Measurements from ENCODE around the gene MRPL44.

MRPL44 gene

DNA sequence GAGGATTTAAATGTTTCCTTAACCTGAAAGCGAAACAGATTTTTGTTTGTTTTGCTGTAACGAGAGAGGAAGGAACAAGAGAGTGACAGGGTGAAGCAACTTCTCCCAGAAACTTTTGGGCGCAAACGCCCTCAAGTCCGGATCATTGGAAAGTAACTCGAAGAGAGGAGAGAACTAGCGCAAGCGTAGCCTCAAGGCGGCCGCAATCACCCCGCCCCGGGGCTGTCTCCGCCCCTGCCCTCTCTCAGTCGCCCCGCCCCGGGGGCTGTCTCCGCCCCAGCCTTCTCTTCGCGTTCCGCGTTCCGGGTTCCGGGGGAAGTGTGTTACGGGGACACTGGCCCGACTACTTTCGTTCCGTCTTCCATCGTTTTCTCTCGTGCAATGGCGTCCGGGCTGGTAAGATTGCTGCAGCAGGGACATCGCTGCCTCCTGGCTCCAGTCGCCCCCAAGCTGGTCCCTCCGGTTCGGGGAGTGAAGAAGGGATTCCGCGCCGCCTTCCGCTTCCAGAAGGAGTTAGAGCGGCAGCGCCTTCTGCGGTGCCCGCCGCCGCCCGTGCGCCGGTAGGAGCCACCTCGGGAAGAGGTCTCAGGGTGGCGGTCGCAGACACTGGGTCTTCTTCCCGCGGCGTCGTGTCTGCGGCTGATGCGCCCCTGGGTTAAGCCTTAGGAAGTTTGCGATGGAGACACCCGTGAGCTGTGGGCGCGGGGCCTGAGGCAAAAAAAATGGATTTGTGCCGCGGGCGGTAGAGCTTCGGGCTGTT, at the start of gene MRPL44:
Gene MRPL44, plus strand, starts transcription at position 372 of the 760 bp plus-strand sequence. Its CDS starts 10 bp downstream, at position 382.
- DNase-seq, result peak; percentile 87

DNA sequence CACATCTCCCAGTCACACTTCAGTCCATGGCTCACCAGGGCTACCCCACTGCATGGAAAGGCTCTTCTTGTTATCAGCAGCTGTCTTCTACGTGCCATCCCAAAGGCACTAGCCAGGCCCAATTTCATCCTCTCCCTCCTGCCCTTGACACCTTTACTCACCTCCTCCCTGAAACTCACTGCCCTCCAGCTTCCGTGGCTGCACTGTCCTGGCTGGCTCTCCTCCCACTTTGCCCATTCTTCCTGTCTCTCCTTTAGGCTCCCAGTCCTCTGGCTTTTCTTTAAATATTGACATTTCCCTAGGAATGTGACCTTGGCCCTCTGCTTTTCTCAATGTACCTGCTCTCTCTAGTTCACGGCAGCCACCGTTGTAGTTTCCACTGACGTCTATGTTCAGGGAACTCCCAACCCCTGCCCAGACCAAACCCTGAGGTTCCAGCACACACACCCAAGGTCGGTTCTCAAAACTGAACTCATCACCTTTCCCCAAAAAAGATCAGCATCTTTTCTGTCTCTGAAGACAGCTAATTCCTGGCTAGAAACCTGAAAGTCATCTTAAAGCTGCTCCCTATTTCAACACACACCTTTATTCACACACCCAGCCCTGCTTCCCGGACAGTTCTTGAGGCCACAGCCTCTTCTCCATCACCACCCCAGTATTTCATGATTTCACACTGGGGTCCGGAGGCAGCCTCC, 48.8 kb upstream of the MRPL44 start:
- no peak for DNase-seq

DNA sequence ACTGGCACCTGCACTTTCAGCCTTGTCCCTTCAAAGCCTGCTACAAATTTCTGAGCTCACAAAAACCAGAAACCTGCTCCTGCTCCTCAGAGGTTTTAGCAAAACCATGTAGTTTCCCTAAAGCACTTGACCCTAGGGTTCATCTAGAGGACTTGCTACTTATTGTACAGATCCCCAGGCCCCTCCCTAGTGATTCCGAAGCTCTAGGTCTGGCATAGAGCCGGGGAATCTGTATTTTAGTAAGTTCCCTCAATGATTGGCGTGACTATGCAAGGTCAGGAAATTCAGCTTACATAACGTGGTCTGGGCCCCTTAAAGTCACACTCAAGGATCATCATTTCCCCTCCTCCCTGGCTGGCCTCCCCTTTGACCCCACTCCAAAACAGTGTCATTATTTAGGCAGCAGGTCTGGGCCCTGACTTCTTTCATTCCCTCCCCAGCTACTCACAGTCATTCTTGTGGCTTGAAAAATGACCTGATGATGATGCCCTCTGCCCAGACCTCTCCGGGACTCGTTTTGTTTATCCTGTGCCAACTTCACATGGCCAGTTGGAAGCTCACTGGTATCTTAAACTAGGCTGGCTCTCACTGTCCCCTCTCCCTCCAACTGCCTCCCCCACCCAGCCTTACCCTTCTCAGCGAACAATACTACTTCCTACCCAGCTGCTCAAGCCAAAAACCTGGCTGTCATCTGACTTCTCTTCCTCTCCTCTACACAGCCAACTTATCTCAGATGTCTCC, 48.1 kb upstream of the MRPL44 start:
- no peak for DNase-seq

DNA sequence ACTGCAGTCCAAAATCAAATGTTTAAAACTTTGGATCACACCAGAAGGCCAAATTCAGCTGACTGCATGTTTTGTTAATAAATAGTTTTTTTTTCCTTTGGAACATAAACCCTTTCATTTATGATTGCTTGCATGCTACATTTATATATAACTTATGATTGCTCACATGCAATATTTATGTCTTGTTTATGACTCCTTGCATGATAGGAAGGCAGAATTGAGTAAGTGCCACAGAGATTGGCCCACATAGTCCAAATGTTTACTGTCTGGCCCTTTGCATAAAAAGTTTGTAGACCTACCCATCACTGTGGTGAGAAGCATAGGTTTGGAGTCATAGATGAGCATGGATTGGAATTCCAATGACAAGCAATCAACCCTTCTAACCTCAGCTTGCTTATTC, 42.9 kb upstream of the MRPL44 start:
- no peak for DNase-seq

DNA sequence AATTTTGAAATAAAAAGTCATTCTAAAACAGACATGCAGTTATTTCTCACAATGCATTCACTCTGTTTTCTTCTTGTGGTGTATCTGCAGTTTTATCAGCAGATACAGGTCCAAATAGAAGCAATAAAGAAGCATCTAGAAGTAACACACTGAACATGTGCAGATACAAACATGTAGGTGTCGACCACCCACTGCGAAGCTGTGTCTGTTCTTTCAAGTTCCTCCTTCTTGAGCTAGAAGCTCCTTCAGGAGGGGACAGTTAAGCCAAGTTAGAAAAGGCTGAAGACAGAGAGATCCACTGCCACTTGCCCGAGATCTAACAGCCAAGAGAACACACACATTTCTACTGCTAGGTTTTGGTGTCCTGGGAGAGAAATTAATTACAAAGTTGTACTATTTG, 42.2 kb upstream of the MRPL44 start:
- DNase-seq, result no peak

DNA sequence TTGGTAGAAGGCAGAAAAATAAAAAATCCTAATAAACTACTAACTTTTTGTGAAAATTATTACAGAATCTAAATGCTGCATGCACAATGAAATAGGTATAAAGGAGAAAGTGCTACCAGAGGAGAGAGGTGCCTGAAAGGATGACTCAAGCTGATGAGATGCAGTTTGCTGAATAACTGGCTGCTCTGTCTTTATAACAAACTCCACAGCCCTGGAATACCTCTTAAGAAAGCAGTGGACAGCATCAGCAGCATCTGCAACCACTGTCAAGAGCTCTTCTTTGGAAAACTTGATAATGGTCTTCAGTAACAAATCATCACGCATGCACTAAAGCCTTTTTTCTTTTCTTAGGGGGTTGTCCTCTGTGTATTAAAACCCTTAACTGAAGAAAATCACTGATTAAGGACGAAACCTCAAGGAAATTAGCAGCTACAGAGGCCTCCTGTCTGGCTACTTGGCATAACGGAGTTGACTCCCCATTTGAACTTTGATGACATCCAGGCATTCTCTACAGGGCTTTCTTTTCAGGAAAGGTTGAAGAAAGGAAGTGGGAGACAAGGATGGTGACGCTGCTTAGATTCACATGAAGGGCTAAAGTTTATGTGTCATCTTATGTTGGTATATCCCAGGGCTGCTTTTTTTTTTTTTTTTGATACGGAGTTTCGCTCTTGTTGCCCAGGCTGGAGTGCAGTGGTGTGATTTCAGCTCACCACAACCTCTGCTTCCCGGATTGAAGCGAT, 40.9 kb upstream of the MRPL44 start:
- no peak for DNase-seq

DNA sequence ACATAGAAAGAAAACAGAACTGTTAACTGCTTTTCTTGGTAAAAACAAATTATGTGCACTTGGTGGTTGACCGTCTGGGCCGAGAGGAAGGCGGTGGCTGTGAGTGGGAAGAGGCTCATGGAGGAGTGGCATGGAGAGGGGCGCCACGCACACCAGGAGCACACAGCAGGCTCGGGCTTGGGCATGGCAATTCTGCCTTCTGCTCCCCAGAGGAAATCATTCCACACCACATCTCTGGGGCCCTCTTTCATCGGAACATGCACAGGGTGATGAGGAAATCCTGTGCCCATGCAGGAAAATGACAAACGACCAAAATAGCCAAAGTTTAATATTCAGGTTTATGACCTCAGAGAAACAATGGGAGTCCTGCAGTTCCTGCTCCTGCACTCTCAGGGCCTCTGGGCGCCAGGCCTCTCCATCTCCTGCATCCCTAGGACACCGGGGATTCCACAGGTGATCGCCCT, 38.6 kb upstream of the MRPL44 start:
- no peak for DNase-seq

DNA sequence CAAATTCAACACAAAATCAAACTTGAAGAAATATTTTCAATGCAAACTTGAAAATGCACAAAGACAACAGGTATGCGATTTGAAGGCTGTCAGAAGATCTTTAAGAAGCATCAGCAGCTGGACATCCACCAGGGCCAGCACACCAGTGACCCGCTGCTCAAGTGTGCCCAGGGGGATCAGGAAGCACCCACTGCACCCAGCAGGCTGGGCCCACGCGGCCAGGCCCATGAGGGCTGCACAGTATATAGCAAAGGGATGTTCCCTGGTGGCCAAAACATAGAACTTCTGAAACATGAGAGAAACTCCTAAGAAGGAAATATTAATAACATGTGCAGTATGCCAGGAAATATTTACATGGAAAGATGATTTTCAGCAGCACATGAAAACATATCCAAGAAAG, 37.2 kb upstream of the MRPL44 start:
- no peak for DNase-seq

DNA sequence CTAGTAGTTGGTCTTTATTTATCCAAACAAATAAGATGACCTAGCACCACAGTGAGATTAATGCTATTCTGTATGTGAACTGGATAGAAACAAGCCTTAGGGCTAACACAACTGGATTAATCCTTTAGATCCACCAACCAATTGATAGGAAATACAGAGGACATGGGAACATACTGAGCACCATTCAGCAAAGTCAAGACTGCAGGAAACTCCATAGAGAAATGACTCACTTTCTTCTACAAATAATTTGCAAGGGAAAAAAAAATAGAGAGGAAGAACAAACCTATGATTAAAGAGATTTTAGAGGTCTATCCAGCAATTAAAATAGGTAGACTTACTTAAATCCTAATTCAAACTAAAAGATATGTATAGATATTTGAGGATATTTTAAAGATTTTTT, 36.1 kb upstream of the MRPL44 start:
- no peak for DNase-seq

DNA sequence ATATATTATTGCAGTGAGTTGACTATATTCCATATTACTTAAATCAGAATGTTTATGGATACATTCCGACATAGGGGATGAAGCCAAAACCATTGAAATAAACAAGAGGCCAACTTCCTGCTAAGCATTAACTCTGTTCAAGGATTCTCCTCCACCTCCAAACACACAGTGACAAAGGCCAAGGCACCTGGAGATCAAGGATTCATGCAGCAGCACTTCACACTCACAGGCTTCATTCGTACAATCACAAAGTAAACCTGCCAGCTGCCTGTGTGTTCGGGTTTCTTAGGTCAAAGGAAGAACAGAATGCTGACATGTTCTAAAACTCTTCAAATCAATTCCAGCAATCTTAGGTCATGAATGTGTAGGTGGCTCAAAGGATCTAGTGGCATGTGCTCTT, 35.0 kb upstream of the MRPL44 start:
- DNase-seq, result no peak

DNA sequence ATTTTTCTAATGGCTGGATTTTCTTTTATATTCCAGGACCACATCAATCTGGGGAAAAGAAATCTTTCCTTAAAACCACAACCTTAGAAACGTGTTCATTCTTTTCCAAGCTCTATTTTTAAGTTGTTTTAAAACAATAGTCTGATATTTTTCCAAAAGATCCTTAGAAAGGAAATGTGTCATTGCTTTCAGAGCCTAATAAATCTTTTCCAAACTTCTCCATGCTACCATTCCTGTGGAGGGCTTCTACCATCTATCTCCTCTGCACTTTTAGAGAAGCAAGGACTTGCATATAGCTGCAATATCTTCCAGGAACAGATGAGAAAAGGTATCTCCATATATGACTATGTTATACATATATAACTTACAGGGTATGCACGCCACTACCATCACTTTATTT, 33.3 kb upstream of the MRPL44 start:
- no peak for DNase-seq

DNA sequence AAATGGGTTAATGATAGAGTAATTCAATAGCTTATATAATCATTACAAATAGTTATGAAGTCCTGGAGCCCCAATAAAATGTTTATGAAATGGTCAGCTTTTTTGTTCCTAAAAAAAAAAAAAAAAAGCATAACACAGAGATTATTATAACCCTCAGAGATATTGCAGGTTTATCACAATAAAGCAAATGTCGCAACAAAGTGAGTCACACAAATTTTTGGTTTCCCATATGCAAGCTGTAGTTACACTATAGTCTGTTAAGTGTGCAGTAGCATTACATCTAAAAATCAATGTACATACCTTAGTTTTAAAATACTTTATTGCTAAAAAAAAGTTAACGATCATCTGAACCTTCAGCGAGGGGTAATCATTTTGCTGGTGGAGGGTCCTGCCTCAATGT, 32.2 kb upstream of the MRPL44 start:
- no peak for DNase-seq

DNA sequence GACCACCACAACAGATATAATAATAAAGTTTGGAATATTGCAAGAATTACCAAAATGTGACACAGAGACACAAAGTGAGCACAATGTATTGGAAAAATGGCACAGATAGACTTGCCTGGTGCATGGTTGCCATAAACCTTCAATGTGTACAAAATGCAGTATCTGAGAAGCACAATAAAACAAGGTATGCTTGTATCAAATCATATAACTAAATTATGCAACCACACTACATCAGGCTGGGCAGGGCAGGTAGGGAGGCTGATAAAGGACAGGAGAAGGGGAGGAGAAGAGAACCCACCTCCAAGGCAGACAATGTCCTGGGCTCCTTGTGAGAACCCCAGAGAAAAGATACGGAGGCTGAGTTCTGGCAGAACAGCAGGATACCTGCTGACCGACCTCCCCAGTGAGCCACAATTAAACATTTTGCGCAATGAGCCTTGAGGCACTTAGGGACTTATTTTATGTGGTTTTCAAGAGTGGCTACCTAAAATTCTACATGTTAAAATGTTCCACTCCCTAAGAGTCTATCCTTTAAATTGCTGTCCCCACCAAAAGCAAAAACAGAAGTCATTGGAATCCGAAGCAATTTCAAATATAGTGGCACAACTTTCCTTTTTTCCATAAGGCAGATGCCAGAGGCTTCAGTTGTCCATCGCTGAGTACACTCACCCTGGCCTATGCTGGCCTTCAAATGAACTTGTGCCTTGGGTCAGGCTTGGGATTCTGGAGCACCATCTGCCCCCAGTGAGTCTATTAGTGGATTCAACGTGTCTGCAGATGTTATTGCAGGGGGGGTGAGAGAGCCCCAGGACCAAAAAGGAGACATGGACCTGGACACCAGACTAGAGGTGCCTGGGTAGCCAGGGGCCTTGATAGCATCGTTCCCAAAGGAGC, 28.9 kb upstream of the MRPL44 start:
- no peak for DNase-seq

DNA sequence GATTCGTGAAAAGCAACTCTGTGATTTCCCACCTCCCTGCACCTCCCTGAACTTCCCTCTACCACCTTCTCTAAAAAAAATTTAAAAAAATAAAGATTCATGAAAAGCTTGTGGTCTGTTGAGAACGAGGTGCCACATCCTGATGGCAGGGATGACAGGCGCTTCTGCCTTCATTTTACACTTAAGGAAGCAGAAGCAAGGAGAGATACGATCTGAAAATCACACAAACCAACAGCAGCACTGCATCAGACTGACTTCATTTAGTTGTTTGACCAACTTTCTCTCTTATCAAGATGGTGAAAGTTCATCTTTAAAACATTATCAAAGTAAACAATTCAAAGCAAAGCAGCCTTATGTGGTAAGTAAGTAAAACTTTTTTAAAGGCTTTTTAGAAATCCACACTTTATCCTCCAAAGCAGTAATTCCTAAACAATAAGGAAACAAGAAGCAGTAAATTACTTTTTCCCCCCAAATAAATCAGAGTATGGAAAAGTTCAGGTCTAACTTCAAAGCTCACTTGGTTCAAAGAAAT, 27.6 kb upstream of the MRPL44 start:
- no peak for DNase-seq

DNA sequence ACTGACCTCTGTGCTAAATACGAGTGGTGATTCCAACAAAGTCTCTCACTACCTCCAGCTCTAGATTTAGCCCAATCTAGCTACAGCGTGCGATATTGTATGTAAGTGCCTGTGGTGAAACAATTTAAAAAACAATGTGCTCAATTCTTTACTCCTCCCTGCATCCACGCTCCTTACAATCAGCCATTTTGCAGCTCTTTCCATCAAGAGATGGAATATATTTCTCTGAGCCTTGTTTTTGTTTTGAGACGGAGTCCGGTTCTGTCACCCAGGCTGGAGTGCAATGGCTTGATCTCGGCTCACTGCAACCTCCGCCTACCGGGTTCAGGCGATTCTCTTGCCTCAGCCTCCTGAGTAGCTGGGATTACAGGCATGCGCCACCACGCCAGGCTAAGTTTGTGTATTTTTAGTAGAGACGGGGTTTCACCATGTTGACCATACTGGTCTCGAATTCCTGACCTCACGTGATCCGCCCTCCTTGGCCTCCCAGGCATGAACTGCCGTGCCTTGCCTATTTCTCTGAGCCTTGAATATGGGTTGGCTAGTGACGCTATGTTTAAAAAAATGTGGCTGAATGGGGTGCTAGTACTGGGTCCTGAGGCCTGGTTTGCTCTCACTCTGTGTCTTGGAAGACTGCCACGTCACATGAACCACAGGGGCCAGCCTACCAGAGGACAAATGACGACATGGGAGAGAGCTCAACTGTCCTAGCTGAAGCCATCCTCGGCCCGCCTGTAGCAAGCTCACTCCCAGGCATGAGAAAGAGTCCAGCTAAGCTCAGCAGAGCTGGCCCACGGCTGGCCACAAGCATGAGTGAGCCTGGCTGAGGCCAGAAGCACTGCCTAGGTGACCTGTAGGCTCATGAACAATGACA, 26.9 kb upstream of the MRPL44 start:
- DNase-seq, result no peak

DNA sequence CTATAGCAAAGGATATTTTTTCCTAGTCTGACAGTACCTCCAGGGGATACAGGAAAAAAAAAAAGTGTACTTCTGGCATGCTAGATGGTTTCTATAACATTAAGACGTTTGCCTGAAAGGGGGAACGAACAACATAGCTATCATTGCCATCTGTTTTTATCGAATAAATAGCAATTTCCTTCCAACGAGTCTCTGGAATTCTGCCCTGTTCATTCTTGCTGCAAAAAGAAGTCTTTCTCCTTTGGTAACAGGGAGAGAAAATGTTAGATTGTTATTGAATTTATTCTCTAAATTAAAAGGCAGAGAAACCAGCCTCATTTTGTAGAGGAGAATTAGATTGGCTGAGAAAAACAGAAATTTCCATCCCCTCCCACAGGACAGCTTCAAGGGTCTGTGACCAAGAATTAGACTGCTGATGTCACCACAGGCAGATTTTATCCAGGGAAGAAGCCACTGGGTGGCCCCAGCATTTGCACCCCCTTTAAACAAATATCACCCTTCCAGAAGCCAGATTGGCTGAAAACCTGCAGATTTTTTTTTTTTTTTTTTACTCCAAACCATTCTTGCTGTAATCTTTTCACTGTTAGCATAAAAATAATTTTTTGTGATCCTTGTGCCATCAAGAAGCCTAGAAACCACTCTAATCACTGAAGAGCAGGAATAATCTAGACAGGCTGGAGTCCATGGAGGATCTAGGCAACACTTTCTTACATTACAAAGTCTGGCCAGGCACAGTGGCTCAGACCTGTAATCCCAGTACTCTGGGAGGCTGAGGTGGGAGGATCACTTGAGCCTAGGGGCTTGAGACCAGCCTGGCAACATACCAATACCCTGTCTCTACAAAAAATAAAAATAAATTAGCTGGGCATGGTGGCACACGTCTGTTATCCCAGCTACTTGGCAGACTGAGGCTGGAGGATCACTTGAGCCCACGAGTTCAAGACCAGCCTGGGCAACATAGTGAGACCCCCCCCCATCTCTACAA, 24.2 kb upstream of the MRPL44 start:
- no peak for DNase-seq

DNA sequence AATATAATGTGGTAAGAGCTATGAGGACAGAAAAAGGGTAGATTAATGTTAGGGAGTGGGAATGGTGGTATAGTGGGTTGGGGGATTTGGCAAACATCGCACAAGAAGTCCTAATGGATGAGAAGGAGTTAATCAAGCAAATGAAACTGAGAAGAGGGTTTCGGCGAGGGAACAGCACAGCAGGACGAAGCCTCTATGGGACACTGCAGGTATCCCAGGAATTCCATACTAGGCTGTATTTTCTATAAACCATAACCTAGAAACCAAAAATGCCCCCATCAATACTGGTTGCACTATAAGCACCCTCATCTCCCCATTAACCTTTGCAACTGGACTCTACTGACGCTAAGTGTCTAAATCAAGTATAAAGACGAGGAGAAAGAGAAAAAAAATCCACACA, 22.4 kb upstream of the MRPL44 start:
- DNase-seq, result no peak

DNA sequence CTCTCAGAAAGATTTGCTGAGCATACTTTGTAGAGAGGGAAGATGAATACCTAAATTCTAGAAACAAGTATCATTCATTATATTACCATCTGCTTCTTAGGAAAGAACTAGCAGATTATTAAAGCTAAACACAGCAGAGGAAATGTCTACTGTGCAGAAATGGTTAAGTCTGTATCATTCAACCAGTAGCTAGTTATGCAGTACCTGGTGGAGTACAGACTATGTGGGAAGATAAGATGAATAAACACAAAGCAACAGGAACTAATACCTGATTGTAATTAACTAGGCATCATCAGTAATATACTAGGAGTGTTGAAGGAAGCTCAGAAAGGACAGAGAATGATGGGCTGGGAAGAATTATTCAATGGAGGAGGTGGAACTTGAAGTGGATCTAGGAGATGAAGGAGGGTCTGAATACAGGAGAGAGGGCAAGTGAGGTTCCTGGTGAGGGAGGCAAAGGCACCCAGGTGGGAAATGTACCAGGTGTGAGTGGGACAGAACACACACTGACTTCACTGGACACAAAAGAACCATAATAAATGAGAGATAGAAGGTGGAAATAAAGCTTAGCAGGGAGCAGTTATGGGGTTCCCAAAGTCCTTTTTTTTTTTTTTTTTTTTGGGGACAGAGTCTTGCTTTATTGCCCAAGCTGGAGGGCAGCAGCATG, 21.7 kb upstream of the MRPL44 start:
- no peak for DNase-seq

DNA sequence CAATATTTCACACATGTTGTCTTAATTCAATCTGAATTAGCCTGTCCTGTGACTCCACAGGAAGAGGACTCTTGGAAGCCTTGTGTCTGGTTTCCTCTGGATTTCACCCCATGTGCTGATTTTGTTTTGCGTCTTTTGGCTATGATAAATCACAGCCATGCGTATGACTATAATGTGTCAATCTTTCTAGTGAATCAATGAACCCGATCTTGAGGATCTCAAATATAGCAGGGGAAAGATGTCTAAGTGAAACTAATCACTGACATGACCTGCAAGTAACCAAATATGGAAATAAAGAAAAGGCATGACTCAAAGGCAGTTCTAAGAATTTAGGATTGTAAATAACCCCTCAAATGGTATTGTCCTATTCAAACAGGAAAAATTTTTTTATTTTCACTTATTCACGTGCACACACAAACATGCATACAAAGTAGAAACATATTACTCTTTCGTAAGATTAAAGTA, 20.4 kb upstream of the MRPL44 start:
- DNase-seq, result no peak
